A172 (cell line): ENCODE results near the gene ANXA1. TPM values are rescaled to one million over a fixed set of nuclear protein-coding genes. Genes with fewer than 3 reads are reported as not detected.

ENCODE experiments used
- DNase-seq: peaks from one replicate; pipeline ENCODE4 v3.0.0-alpha.2; 2015; ENCODE audit warnings: low spot score
- total RNA-seq: library from RNA; depleted of rRNA; stranded (reverse); fragments of >200 nt; shearing (Covaris generic); gene quantifications from 2 replicates; pipeline ENCODE4 v1.2.3, GENCODE V29; 2014; rRNA removed

The ANXA1 gene
- total RNA-seq, 1 experiment from 2014 or later: 1,111 TPM

DNA sequence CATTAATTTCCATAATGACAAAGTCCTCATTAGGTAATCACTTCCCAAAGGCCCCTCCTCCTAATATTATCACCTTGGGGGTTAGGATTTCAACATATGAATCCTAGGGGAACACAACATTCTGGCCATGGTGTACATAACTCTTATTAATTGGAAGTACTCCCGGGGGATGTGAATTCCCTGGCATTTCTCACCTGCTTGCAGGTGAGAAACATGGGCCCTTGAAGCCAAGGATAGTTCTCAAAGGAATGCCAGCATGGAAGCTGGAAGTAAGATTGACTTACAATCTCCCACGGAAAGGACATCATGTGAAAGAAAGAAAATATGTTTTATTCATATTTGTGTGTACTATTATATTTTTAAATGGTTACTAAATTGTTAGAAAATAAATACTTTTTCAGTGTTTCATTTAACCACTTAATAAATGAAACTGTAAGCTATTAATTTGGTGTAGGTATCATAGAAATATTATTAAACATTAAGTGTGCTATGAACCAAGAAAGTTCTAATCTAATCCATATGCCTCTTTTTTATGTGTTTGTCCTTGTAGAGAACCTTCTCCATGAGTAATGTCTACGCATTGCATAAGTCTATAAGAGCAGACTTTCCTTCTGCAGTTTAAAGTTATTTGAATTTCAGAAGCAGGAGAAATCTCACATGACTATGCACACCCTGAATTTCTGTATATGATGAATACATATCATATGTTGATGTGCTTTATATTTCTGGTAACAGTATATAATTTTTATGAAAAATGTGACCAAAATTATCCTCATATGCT, 59.4 kb downstream of the ANXA1 start:
- DNase-seq: no peak

DNA sequence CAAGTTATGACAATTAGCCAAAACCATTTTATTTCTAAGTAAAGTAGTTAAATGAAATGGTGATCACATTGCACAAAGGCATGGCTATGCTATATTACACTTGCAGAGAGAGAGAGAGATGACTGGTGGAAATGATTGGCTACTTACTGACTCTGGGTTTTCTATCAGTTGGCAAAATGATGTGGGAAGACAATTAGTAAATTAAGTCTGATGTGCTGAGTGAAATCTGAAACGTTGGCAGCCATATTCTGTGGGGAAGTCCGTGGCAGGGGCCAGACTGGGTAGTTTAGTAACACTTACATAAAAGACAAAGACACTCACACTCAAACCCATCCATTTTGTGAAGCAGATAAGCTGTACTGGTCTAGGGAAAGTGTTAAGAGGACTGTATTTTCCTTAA, 61.6 kb downstream of the ANXA1 start:
- no peak for DNase-seq

DNA sequence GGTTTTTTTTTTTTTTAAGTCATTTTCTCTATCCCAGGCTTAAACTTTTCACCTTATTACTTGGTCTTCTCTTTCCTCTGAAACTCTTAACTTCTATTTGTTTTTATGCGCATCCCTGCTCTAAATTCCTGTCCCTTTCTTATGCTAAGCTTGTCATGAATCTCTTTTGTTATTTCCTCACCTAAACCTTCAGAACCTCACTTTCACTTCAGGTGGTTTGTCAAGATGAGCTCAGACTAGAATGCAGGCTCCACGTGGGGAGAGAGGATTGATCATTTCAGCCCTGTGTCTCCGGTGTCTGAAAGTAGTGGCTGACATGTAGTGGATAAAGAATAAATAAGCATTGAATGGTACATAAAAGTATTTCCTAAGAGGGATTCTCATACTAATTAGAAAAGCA, 63.6 kb downstream of the ANXA1 start:
- no peak for DNase-seq

DNA sequence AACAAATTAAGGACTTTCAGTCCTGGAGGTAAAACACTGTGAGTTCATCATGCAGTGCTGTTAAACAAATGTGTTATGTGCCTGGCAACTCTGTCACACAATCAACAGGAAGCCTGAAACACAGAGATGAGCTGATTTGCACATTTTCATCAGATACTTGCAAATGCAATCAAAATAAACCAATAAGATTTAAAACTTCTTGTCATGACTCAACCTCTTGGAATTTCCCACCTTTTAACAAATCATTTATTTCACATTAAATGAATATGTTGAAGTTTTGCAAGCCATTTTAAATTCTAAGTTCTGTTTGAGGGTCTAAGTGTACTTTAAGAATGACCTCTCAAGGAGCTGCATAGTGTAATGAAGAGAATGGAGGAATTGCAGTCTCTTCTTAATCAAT, 64.4 kb downstream of the ANXA1 start:
- DNase-seq: no peak

Other genes with a start within 250 kb of the ANXA1 start
- not detected in 2 replicates for gene ALDH1A1, start 198.8 kb upstream of the ANXA1 start, total RNA-seq